ENCODE data around the gene MLLT3. TPM values are rescaled to one million over a fixed set of nuclear protein-coding genes. Genes with fewer than 3 reads are reported as not detected.

MLLT3 gene
- total and polyA plus RNA-seq, 2 donors (not counting 1 experiment from before 2014, with no cell fraction given), result 37.3 to 43.8 TPM

DNA sequence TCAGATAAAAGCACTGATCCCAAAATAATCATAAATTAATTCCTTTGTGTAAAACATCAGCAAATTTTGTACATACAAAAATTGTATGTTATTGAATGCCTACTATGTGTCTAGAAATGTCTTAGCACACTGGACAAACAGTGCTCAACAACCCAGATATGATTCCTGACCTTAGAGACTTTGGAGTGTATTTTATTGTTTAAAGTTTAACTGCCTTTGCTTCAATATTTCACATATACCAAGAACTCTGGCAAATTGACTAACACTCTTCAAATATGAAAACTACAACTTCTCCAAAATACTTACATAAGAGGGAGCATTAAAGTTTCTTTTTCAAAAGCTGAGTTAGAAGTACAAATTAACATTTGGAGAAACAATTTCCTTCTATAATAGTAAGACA, 231.9 kb downstream of the MLLT3 start:
- Histone ChIP-seq H3K79me2 (ENCODE audit: control insufficient read depth, insufficient read depth, low read length) (no peaks in the 10 kb centered on the region), H2AFZ (ENCODE audit: low read length) (no peak overlapping the region), H4K20me1 (ENCODE audit: control insufficient read depth, extremely low read depth, insufficient read depth, low read length) (no peaks in the 10 kb centered on the region), H3K4me3 (replicated peaks in 1 of 4; ENCODE audit: control extremely low read depth in 1 of 4, insufficient read depth in 1 of 4, low read depth in 3 of 4, low read length in 4 of 4) (no peak overlapping the region), H3K27me3 (ENCODE audit: control insufficient read depth, insufficient read depth, low read length) (no peaks in the 10 kb centered on the region), H3K9me3 (ENCODE audit: control insufficient read depth, insufficient read depth, low read depth, low read length) (no peaks in the 10 kb centered on the region), H3K9ac (ENCODE audit: insufficient read depth, low read length) (no peak overlapping the region), H3K36me3 (ENCODE audit: control insufficient read depth, insufficient read depth, low read length) (no peaks in the 10 kb centered on the region), H3K4me1 (ENCODE audit: control insufficient read depth, extremely low read depth, insufficient read depth, low read length) (no peaks in the 10 kb centered on the region), H3K27ac (ENCODE audit: insufficient read depth, low read length) (no peak overlapping the region), H3K4me2 (ENCODE audit: extremely low read depth, insufficient read depth, low read length) (no peak overlapping the region)
- no peak for DNase-seq (ENCODE audit: low read depth in 2 of 2)
- TF ChIP-seq EZH2 (IDR thresholded peaks at IDR 0.05; ENCODE audit: low read length, missing control alignments) (no peak), CTCF (conservative IDR thresholded peaks at IDR 0.05 in 1 of 2, IDR thresholded peaks at IDR 0.05 in 1 of 2; ENCODE audit: low read depth in 1 of 2, low read length in 2 of 2) (no peak)

DNA sequence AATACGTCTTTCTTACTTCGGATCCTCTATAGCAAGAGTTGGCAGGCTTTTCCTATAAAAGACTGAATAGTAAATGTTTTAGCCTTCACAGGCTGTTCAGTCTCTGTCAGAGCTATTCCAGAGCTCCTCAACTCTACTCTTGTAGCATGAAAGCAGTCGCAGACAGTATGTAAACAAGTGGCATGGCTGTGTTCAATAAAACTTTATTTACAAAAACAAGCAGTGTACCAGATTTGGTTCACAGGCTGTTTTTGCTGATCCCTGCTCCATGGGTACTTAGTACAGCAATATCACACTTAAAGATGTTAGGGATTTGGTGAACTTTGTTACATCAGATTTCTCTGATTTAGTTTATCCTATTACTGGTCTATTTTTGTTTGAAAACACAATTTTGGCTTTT, 235.2 kb downstream of the MLLT3 start:
- Histone ChIP-seq H3K27me3 (ENCODE audit: control insufficient read depth, insufficient read depth, low read length) (no peaks in the 10 kb centered on the region), H3K4me2 (ENCODE audit: extremely low read depth, insufficient read depth, low read length) (no peak overlapping the region), H3K36me3 (ENCODE audit: control insufficient read depth, insufficient read depth, low read length) (no peaks in the 10 kb centered on the region), H3K4me3 (replicated peaks in 1 of 4; ENCODE audit: control extremely low read depth in 1 of 4, insufficient read depth in 1 of 4, low read depth in 3 of 4, low read length in 4 of 4) (no peak overlapping the region), H3K27ac (ENCODE audit: insufficient read depth, low read length) (no peak overlapping the region), H3K9ac (ENCODE audit: insufficient read depth, low read length) (no peak overlapping the region), H3K9me3 (ENCODE audit: control insufficient read depth, insufficient read depth, low read depth, low read length) (no peaks in the 10 kb centered on the region), H2AFZ (ENCODE audit: low read length) (no peak overlapping the region), H3K4me1 (ENCODE audit: control insufficient read depth, extremely low read depth, insufficient read depth, low read length) (peaks cover 3% of the 10 kb centered on the region), H4K20me1 (ENCODE audit: control insufficient read depth, extremely low read depth, insufficient read depth, low read length) (peaks cover 2% of the 10 kb centered on the region), H3K79me2 (ENCODE audit: control insufficient read depth, insufficient read depth, low read length) (no peaks in the 10 kb centered on the region)
- TF ChIP-seq CTCF (conservative IDR thresholded peaks at IDR 0.05 in 1 of 2, IDR thresholded peaks at IDR 0.05 in 1 of 2; ENCODE audit: low read depth in 1 of 2, low read length in 2 of 2) (no peak), EZH2 (IDR thresholded peaks at IDR 0.05; ENCODE audit: low read length, missing control alignments) (no peak)
- no peak for DNase-seq (ENCODE audit: low read depth in 2 of 2)

DNA sequence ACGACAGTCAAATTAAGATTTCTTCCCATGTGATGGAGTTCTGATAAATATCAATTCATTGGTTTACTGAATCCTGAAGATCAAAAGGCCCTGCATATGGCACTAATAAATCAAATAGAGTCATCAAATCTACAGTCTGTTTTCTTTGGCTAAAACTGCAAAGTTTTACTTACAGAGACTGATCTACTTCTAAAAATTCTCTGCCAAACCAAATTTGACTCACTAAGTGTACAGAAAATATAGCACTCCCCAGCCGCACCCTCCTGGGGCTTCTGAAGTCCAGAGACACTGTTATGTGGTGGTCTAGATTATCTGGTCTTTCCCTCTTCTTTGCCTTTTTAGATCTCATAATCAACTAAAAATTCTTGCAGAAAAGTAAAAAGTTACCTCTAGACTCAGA, 237.7 kb downstream of the MLLT3 start:
- Histone ChIP-seq H2AFZ (ENCODE audit: low read length) (no peak overlapping the region), H4K20me1 (ENCODE audit: control insufficient read depth, extremely low read depth, insufficient read depth, low read length) (peaks cover 2% of the 10 kb centered on the region)

More for the DNA sequence above, 237.7 kb downstream of the MLLT3 start:
- no peaks in the 10 kb centered on the region for H3K9me3 ChIP-seq (ENCODE audit: control insufficient read depth, insufficient read depth, low read depth, low read length)
- TF ChIP-seq CTCF (conservative IDR thresholded peaks at IDR 0.05 in 1 of 2, IDR thresholded peaks at IDR 0.05 in 1 of 2; ENCODE audit: low read depth in 1 of 2, low read length in 2 of 2) (no peak), EZH2 (IDR thresholded peaks at IDR 0.05; ENCODE audit: low read length, missing control alignments) (no peak)
- H3K79me2 ChIP-seq (ENCODE audit: control insufficient read depth, insufficient read depth, low read length), result no peaks in the 10 kb centered on the region
- H3K4me3 ChIP-seq (replicated peaks in 1 of 4; ENCODE audit: control extremely low read depth in 1 of 4, insufficient read depth in 1 of 4, low read depth in 3 of 4, low read length in 4 of 4), result no peak overlapping the region
- no peak overlapping the region for H3K4me2 ChIP-seq (ENCODE audit: extremely low read depth, insufficient read depth, low read length)
- H3K27ac ChIP-seq (ENCODE audit: insufficient read depth, low read length), result no peak overlapping the region
- H3K27me3 ChIP-seq (ENCODE audit: control insufficient read depth, insufficient read depth, low read length), result no peaks in the 10 kb centered on the region
- H3K4me1 ChIP-seq (ENCODE audit: control insufficient read depth, extremely low read depth, insufficient read depth, low read length), result peaks cover 3% of the 10 kb centered on the region
- DNase-seq (ENCODE audit: low read depth in 2 of 2), result peak; percentile 16 to 30
- H3K9ac ChIP-seq (ENCODE audit: insufficient read depth, low read length), result no peak overlapping the region
- H3K36me3 ChIP-seq (ENCODE audit: control insufficient read depth, insufficient read depth, low read length), result no peaks in the 10 kb centered on the region
